ENCODE data around the gene AP2A1. TPM values are rescaled to one million over a fixed set of nuclear protein-coding genes. Genes with fewer than 3 reads are reported as not detected.
A peak's percentile ranks its signal among the peaks of the same experiment; 100 is the strongest.

AP2A1 gene
- total RNA-seq, 2 donors from 2014 or later = 68.0 to 77.8 TPM

DNA sequence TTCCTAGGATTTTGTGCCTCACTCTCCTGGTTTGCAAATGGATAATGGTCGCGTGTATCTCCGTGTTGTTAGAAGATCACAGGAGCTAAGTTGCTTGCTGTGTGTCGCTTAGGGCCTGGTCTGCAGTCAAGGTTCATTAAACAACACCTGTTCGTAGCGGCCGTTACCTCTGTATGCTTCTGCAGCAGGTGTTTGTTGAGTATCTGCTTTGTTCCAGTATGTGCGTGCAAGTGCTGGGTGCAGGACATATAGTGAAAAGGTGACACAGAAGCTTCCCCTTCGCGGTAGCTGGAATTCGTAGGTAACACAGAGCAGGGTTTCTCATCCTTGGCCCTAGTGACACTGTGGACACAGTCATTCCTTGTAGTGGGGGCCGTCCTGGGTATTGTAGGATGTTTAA, 56.7 kb downstream of the AP2A1 start:
- intact Hi-C loops (cut with DNase I) = no loop called here
- DNase-seq (no peak), ATAC-seq (no peak)

DNA sequence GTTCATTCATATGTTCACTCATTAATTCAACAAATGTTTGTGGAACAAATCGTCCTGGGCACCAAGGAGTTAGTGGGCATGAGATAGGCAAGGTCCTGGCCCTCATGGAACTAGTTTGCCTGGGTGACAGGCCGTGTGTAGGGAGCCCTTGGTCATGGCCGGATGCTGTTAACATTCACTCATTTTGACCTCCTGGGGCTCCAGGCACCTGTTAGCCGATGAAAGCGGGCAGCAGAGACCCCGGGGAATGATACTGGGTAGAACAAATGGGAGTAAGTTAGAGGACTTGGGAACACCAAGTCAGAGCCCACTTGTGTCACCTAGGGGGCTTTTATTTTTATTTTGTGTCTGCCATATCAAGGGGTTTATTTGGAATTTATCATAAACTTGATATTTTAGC, 57.9 kb downstream of the AP2A1 start:
- ATAC-seq (no peak), DNase-seq (no peak)
- intact Hi-C loops (cut with DNase I) = no loop called here

GRCh38 chr19:49827034-49827433, 60.2 kb downstream of the AP2A1 start:
- ATAC-seq = no peak
- DNase-seq = no peak
- intact Hi-C loops (cut with DNase I) = no loop called here

GRCh38 chr19:49829200-49829599, 62.4 kb downstream of the AP2A1 start:
- ATAC-seq (no peak), DNase-seq (no peak)
- intact Hi-C loops (cut with DNase I) = no loop called here

- no peak for ATAC-seq
- intact Hi-C loops (cut with DNase I) = no loop called here
- no peak for DNase-seq
Measured at GRCh38 chr19:49829721-49830120, 62.9 kb downstream of the AP2A1 start.

GRCh38 chr19:49830766-49831165, 64.0 kb downstream of the AP2A1 start:
- DNase-seq = no peak

GRCh38 chr19:49831592-49831991, 64.8 kb downstream of the AP2A1 start:
- ATAC-seq = no peak
- DNase-seq = no peak
- intact Hi-C loops (cut with DNase I) = no loop called here

More at GRCh38 chr19:49830766-49831165, 64.0 kb downstream of the AP2A1 start:
- no peak for ATAC-seq
- intact Hi-C loops (cut with DNase I) = no loop called here

DNA sequence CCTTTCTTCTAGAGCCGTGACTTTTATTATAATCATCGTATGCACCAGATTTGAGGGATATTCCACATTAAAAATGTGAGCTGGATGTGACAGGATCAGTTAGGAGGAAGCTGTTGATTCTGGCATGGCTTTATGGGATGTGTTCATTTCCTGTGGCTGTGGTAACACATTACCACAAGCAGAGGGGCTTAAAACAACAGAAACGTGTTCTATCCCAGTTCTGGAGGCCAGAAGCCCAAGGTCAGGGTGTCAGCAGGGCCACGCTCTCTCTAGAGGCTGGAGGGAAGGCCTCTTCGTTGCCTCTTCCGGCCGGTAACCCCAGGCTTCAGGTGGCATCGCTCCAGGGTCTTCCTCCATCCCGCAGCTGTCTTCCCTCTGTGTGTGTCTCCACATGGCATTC, 65.8 kb downstream of the AP2A1 start:
- DNase-seq = no peak
- intact Hi-C loops (cut with DNase I) = no loop called here
- no peak for ATAC-seq

DNA sequence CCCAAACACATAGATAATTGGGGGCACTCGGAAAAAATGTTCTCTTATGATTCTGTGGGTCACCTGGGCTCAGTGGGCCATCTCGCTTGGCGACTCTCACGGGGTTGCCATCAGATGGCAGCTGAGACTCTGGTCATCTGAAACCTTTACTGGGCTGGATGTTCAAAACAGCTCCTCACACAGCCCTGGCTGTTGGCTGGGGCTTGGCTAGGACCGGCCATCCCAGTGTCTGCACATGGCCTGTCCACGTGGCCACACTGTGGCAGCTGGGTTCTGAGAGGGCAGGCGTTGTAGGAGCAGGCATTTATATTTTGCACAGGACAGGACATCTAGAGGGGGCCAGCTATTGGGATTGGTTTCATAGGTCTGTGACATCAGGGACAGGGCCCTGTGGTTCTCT, 66.8 kb downstream of the AP2A1 start:
- intact Hi-C loops (cut with DNase I) = no loop called here
- ATAC-seq = no peak
- no peak for DNase-seq

DNA sequence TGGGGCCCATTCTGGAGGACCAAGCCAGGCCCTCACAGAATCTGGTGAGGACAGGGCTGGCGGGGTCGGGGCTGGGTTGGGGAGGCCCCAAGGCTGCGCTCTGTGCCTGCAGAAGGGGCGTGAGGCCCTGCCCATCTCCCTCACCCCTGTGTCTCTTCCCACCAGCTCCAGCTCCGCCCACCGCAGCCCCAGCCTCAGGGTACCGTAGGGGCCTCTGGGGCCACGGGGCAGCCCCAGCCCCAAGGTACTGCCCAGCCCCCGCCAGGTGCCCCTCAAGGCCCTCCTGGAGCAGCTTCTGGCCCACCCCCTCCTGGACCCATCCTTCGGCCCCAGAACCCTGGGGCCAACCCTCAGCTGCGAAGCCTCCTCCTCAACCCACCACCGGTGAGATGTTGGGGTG, 68.8 kb downstream of the AP2A1 start:
- DNase-seq = no peak
- no peak for ATAC-seq
- intact Hi-C loops (cut with DNase I) = no loop called here

DNA sequence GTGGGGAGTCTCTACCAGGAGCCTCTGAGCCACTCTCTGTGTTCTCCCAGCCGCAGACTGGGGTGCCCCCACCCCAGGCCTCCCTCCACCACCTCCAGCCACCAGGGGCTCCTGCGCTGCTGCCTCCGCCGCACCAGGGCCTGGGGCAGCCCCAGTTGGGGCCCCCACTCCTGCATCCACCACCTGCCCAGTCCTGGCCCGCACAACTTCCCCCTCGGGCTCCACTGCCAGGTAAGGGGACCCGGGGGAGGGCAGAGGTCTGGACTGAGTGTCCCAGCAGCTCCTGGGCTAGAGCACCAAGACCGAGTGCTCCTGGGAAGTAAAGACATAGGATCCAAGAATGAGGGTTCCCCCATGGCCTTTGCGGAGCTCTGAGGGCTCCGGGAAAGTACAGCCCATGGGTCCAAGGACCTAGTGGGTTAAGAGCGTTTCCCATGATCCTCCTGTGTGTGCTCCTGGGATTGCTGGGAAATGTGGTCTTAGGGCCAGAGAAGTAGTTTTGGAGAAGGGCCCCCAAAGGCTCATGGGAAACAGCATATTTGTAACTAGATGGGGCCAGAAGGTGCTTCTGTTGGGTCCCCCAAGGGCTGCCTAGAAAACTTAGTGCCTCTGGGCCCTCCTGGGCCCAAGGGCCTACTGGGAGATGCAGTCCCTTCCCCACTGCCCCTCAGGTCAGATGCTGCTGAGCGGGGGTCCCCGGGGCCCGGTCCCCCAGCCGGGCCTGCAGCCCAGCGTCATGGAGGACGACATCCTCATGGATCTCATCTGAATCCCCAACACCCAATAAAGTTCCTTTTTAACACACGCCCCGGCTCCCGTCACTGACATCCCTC, 69.6 kb downstream of the AP2A1 start:
- intact Hi-C loops (cut with DNase I) = no loop called here
- ATAC-seq (no peak), DNase-seq (no peak)

DNA sequence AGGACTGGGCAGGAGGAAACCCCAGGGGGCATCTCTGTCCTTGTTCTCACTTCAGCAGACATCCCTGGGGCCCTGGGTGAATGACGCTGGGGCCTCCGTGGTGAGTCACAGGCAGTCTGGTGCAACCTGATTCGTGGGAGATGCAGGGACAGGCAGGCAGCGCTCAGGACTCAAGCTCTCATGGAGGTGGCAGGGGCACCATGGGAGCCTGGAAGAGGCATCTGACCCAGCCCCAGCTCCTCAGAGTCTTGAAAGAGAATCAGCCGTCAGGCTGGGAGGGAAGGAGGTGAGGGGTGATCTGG, 70.2 kb downstream of the AP2A1 start:
- no peak for ATAC-seq
- DNase-seq = no peak
- intact Hi-C loops (cut with DNase I) = no loop called here

DNA sequence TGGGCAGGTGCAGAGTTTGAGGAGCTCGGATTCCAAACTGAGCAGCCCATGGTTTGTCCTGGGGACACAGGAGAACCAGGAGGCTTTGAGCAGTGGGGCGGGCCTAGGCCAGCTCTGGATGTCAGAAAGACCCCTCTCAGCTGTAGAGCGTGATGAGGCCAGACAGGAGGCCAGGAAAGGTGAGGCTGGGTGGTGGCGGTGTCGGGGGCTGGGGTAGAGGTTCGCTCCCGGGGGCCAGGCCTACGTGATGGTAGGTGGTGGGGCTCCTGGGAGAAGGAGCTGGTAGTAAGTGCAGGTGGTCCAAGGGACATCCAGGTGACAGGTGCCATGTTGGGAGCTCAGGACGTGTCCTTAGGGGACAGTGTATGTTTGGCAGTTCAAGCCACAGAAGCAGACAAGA, 70.6 kb downstream of the AP2A1 start:
- DNase-seq (no peak), ATAC-seq (no peak)
- intact Hi-C loops (cut with DNase I) = no loop called here

- peak; percentile 12 to 28 for ATAC-seq
- intact Hi-C loops (cut with DNase I) = no loop called here
Measured at GRCh38 chr19:49838885-49839588, 72.2 kb downstream of the AP2A1 start.

DNA sequence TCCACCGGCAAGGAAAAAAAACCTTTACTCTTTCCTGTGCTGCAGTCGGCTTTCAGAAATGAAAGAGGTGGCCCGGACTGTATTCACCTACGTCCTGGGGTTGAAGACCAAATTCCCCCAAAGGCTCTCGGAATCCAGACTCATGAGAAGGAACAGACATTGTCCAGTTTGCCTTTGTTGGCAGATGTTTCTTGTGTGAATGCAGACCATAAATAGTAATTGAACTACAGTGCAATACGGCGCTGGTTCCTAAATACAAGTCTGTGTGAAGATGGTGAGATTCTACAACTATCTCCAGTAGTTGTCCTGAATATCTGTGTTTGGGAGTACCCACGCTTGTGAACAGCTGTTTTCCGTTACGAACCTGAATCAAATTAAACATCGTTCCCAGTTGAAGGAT, 72.9 kb downstream of the AP2A1 start:
- no peak for ATAC-seq
- DNase-seq = no peak
- intact Hi-C loops (cut with DNase I) = no loop called here

More at GRCh38 chr19:49838885-49839588, 72.2 kb downstream of the AP2A1 start:
- DNase-seq = no peak

- ATAC-seq = no peak
- intact Hi-C loops (cut with DNase I) = no loop called here
Measured at GRCh38 chr19:49840321-49840720, 73.5 kb downstream of the AP2A1 start.

DNA sequence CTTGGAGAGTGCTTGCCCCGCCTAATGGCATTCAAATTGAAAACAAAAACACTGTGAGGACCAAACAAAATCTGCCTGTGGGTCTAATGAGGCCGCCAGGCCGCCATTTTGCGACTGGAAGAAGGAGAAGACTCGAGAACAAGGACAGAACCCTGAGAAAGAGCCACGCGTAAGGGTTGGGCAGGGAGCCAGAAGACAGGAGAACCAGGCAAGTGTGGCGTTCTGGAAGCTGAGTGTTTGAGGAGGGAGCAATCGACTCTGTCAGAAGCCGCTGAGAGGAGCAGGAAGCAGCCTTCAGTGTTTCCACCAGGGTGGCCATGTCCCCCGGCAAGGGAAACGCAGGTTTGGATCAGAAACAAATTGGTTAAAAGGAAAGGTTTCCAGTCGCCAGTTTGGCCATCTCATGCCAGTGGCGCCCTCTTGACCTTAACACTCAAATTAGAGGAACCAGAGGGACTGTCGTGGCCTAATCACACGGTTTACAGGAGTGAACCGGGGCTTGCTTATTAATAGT, 74.0 kb downstream of the AP2A1 start:
- ATAC-seq = no peak
- intact Hi-C loops (cut with DNase I) = no loop called here
- no peak for DNase-seq

More at GRCh38 chr19:49840321-49840720, 73.5 kb downstream of the AP2A1 start:
- no peak for DNase-seq

GRCh38 chr19:49843265-49843664, 76.5 kb downstream of the AP2A1 start:
- no peak for DNase-seq
- intact Hi-C loops (cut with DNase I) = no loop called here
- ATAC-seq = no peak

- no peak for DNase-seq
- no peak for ATAC-seq
- intact Hi-C loops (cut with DNase I) = no loop called here
Measured at GRCh38 chr19:49844138-49845095, 77.6 kb downstream of the AP2A1 start.

DNA sequence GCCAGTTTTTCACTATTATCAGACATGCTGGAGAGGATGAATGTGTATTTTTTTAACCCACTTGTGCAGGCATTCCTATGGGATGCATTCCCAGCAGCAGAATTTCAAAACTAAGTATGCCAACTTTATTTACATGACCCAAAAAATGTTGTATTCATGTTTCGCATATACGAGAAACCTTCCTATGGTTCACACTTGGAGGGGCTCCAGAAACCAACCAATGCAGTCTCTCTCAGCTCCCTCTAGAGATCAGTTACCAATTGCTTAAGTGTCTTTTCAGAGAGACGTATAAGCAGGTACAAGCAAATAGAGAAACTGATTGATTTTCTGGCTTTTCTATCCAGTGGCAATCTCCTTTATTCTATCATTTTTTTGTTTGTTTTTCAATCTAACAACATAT, 78.6 kb downstream of the AP2A1 start:
- intact Hi-C loops (cut with DNase I) = no loop called here
- ATAC-seq (no peak), DNase-seq (no peak)
